ENCODE data around the gene MVB12B. TPM values are rescaled to one million over a fixed set of nuclear protein-coding genes. Genes with fewer than 3 reads are reported as not detected.
A peak's percentile ranks its signal among the peaks of the same experiment; 100 is the strongest.

The MVB12B gene
- total RNA-seq, 4 donors from 2014 or later: 10.2 to 25.7 (median 14.0) TPM

DNA sequence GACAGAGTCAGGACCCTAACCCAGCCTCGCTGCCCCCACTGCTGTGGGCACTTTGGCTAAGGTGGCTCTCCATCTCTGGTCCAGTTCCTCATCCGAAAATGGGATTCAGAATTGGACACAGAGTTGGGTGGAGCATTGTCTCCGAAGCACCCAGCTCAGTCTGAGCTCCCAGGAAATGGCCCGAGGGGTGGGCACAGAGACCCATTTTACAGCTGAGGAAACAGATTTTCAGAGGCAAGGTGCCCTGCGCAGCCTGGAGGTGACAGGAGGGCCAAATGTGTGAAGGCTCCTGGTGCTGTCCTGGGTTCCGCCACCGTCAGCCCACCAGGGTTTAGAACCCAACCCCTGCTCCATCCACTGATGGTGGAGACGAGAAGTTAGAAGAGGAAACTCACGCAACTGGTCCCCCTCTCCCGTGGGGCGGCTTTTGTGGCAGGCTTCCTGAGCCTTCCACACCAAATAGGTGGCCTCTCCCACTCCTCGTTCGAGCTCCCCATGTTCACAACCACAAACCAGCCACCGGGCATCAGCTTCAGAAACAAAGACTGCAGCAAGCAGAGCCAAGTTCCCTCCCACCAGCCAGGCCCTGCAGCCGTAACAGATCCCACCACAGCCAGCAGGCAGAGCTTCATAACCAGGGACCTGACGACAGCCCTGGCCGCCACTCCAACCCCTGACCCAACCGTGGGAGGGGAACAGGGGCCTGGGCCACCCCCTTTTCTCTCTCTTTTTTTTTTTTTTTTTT lies 196.2 kb downstream of the MVB12B start:
- Histone ChIP-seq H3K27ac (no peak overlapping the region), H3K36me3 (no peaks in the 10 kb centered on the region), H3K4me1 (peaks cover 17% of the 10 kb centered on the region), H3K4me3 (no peak overlapping the region), H3K9me3 (no peaks in the 10 kb centered on the region), H3K27me3 (peaks cover 40% of the 10 kb centered on the region)
- DNase-seq (ENCODE audit: low spot score in 2 of 2): peak in 1 of 2 donors; percentile 53
- WGBS: 58% methylated on average over 9 of the region's 18 CpGs
- no peak for TF ChIP-seq POLR2AphosphoS5 (IDR thresholded peaks at IDR 0.05)
- TF ChIP-seq POLR2A (IDR thresholded peaks at IDR 0.05): no peak
- TF ChIP-seq EP300 (IDR thresholded peaks at IDR 0.05): no peak
- TF ChIP-seq, protein P1, sequence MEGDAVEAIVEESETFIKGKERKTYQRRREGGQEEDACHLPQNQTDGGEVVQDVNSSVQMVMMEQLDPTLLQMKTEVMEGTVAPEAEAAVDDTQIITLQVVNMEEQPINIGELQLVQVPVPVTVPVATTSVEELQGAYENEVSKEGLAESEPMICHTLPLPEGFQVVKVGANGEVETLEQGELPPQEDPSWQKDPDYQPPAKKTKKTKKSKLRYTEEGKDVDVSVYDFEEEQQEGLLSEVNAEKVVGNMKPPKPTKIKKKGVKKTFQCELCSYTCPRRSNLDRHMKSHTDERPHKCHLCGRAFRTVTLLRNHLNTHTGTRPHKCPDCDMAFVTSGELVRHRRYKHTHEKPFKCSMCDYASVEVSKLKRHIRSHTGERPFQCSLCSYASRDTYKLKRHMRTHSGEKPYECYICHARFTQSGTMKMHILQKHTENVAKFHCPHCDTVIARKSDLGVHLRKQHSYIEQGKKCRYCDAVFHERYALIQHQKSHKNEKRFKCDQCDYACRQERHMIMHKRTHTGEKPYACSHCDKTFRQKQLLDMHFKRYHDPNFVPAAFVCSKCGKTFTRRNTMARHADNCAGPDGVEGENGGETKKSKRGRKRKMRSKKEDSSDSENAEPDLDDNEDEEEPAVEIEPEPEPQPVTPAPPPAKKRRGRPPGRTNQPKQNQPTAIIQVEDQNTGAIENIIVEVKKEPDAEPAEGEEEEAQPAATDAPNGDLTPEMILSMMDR (IDR thresholded peaks at IDR 0.05): no peak

GRCh38 chr9:126523611-126524111 lies 197.0 kb downstream of the MVB12B start:
- Histone ChIP-seq H3K9me3 (no peaks in the 10 kb centered on the region), H3K27me3 (peaks cover 31% of the 10 kb centered on the region), H3K27ac (no peak overlapping the region), H3K36me3 (no peaks in the 10 kb centered on the region), H3K4me3 (no peak overlapping the region), H3K4me1 (peaks cover 10% of the 10 kb centered on the region)
- DNase-seq (ENCODE audit: low spot score in 2 of 2): peak in 1 of 2 donors; percentile 59
- TF ChIP-seq EP300 (IDR thresholded peaks at IDR 0.05) (no peak), POLR2AphosphoS5 (IDR thresholded peaks at IDR 0.05) (no peak), POLR2A (IDR thresholded peaks at IDR 0.05) (no peak)
- TF ChIP-seq, protein P1 (IDR thresholded peaks at IDR 0.05): no peak
- 44% methylated on average over 9 of the region's 9 CpGs for WGBS

GRCh38 chr9:126524353-126525077 lies 197.9 kb downstream of the MVB12B start:
- Histone ChIP-seq H3K36me3 (no peaks in the 10 kb centered on the region), H3K27me3 (peaks cover 25% of the 10 kb centered on the region), H3K27ac (no peak overlapping the region), H3K9me3 (no peaks in the 10 kb centered on the region), H3K4me1 (peaks cover 10% of the 10 kb centered on the region), H3K4me3 (no peak overlapping the region)
- DNase-seq (ENCODE audit: low spot score in 2 of 2): peak in 1 of 2 donors; percentile 49
- TF ChIP-seq EP300 (IDR thresholded peaks at IDR 0.05) (no peak), POLR2AphosphoS5 (IDR thresholded peaks at IDR 0.05) (no peak), POLR2A (IDR thresholded peaks at IDR 0.05) (no peak)
- TF ChIP-seq, protein P1 (IDR thresholded peaks at IDR 0.05): no peak
- WGBS: 69% methylated on average over 12 of the region's 13 CpGs

DNA sequence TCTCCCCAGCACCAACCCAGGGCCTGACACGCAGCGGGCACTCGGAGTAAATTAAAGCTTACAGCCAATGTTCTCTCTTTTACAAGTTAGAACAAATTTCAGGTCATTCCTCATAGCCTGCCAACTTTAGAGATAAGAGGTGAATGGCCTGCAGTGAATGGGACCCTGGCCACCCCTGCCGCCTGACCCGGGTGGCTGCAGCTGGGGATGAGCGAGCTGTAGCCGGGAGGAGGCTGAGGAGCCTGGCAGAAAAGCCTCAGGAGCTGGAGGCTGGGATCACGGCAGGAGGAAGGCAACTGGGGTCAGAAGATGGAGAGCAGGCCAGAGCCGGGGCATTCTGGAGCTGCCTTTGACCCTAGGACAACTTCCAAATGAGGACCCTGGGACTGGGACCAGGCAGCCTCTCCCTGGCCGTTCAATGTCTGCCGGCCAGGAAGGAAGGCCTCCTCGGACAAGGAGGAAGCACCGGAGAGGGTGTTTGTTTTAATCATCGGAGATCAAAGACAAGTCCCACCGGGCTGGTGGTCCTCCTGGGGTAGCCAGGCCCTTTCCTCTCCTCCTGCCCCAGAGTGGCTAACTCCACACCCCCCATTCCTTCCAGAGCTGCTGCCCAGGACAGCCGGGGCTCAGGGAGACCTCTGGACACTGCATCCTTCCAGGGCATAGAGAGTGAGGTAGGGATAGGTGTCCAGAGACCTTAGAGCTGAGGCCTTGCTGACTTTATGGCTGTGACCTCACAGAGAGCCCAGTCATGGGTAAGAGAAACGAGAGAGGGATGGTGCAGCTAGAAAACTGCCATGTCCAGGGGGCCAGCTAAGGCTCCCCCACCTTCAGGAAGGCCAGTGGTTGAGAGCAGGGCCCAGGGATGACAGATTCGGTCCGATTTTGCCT lies 199.8 kb downstream of the MVB12B start:
- Histone ChIP-seq H3K4me1 (peaks cover 10% of the 10 kb centered on the region), H3K36me3 (no peaks in the 10 kb centered on the region), H3K27me3 (peaks cover 14% of the 10 kb centered on the region), H3K9me3 (no peaks in the 10 kb centered on the region), H3K4me3 (no peak overlapping the region), H3K27ac (no peak overlapping the region)
- 88% methylated on average over 16 of the region's 19 CpGs for WGBS
- TF ChIP-seq POLR2AphosphoS5 (IDR thresholded peaks at IDR 0.05): no peak
- TF ChIP-seq POLR2A (IDR thresholded peaks at IDR 0.05): no peak
- no peak for TF ChIP-seq EP300 (IDR thresholded peaks at IDR 0.05)
- TF ChIP-seq, protein P1 (IDR thresholded peaks at IDR 0.05): no peak
- peak in 1 of 2 donors; percentile 43 for DNase-seq (ENCODE audit: low spot score in 2 of 2)
